DMS153 treated with DMSO at 0.1 percent for 48 hours (cell line): ENCODE results near the gene LYL1.

ENCODE experiments used
- DNase-seq: peaks from one replicate; lab custom pipeline; 2025; ENCODE audit not compliant: unreplicated experiment; lab: John Stamatoyannopoulos, UW

LYL1 gene

DNA sequence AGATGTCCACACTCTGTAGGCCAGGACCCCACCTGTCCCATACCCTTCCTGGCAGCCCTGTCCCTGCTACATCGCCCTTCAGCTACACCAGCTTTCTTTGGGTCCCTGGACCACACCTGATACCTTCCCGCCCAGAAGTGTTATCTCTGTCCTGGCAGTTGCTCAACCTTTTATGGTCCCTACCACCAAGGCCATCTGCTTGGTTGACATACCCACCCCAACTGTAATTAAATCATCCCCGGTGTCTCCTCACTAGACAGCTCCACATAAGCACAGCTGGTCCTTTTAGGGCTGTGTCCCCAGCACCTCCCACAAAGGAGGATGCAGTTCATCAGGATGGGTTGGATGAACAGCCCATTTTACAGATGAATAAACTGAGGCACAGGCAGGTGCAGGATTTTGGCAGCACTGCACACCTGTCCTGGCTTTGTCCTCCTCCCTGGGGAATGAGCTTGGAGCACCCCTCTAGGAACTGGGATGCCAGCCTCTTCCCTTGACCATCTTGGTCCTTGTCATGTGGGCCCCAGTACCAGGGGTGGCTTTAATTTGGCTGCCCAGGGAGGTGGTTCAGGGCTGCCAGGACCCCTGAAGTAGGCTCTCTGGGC is 28.3 kb upstream of the LYL1 start:
- DNase-seq = no peak

DNA sequence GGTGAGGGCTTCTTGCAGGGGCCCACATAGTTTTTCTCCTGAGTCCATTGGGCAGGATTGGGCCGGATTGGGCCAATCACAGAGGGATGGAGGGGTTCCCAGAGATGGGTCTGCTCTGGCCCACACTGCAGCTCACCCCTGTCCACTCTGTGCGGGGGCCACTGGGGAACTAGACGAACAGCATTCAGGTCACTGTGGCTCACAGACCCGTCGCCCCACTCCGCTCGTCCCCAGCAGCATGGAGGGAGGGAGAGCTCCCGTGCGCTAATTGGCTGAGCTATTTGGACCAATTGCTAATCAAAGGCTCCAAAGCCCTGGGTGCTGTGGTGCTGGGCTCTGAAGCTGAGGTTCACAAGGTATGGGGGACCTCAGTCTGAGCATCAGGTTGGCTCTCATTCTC is 26.7 kb upstream of the LYL1 start:
- no peak for DNase-seq

DNA sequence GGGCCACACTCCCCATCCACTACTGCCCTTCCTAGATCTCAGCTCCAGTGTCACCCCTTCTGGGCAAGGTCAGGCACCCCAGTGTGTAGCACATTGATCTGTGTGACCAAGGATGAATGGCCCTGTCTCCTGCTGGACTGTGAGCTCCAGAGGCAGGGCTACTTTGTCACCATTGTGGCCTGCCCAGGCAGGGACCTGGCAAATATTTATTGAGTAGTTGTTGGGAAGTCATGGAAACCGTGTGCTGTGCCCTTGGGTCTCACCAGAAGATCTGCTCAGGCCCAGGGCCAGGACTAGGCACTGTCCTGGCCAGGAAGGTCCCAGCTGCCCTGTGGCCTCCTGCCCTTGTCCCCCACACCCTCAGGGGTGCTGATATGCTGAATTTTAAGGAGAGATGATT is 25.9 kb upstream of the LYL1 start:
- DNase-seq = no peak

DNA sequence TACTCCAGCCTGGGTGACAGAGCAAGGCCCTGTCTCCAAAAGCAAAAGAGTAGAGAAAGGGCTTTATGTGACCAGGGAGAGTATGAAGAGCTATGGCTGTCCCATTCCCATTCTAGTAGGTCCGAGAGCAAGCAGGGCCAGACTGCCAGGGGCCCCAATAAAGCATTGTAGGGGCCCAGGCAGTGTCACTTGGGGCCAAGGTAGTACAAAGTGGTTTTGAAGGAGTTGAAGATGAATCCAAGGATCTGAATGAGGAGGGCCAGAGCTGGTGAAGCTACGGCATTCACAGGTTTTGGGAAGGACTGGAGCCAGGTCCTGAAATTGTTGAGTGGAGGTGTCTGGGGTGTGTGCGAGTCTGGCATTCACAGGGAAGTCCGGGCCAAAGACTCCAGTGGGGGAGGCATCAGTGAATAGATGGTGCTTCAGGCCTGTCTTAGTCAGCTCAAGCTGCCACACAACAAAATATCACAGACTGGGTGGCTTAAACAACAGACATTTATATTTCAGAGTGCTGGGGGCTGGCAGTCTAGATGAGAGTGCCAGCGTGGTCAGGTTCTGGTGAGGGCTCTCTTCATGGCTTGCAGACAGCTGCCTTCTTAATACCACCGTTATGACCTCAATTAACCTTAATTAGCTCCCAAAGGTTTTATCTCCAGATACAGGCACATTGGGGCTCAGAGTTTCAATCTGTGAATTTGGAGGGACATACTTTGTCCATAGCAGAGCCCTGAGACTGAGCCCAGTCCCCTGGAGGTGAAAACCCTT is 25.3 kb upstream of the LYL1 start:
- DNase-seq = no peak

DNA sequence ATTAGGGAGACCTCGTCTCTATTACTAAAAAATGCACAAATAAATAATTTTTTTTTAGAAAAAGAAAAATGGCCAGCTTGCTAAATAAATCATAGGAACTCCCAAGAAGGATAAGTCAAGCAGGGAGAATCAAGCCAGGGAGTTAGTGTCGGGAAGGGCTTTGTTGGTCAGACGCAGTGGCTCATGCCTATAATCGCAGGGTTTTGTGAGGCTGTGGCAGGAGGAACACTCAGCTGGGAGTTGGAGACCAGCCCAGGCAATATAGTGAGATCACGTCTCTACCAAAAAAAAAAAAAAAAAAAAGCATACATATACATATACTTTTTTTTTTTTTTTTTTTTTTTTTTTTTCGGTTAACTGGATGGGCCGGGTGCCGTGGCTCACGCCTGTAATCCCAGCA is 24.4 kb upstream of the LYL1 start:
- no peak for DNase-seq

DNA sequence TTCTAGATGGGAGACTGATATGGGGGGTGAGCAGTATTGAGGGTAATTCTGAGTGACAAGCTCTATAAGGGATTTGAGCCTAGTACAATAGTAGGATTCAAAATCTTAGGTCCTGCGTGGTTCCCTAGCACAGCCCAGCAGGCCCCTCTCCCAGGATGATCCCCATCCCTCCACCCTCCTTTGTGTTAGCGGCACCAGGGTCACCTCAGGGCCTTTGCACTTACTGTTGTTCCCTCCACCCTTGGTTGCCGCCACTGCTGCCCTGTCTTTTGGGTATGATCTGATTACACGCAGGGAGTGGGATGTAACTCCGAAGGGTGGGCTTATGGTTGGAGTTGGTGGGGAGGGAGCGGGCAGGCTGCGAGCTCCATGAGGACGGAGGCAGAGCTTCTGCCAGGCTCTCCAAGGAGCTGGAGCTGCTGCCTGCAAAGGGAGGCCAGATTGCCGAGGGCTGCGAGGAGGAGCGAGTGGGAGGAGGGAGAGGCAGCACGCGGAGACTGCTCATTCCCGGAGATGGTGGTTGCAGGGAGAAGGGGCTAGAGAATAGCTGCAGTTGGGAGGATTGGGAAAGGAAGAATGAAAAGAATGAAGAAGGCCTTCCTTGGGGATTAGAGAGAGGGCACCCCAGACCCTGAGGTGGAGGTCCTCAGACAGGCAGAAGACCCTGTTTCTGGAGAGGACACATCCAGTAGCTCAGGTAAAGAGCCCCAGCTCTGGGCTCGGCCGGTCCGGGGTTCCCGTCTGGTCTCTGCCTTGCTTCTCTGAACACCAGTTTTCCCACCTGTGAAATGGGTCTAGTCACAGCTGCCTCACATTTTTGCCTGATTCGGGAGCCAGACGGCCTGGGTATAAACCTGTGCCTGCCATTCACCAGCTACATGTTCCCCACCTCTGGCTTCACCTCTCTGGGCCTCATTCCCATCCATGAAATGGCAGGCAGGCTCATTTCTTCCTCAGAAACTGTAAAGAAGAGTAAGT is 20.6 kb upstream of the LYL1 start:
- DNase-seq = no peak

DNA sequence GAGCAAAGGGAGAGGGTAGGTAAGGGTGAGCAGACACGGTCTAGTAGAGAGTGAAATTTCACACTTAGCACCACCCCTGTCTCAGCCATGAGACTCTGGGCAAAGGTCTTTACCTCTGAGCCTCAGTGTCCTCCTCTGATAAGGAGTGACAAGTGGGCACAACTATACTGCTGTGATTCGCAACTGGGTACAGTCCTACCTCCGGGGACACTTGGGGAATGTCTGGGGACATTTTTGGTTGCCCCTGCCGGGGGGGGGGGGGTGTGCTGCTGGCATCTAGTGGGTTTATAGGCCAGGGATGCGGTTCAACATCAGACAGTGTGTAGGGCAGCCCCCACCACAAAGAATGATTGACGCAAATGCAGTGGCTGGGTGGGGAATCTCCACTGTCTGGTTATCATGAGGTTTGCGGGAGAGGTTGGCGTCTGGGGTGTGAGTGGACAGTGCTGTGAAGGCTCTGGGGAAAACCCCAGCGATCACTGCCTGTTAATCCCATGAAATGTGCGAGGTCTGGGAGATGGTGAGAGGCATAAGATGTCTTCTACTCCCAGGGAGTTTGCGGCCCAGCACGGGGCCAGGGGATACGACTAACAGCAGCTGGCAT is 19.7 kb upstream of the LYL1 start:
- DNase-seq = no peak

DNA sequence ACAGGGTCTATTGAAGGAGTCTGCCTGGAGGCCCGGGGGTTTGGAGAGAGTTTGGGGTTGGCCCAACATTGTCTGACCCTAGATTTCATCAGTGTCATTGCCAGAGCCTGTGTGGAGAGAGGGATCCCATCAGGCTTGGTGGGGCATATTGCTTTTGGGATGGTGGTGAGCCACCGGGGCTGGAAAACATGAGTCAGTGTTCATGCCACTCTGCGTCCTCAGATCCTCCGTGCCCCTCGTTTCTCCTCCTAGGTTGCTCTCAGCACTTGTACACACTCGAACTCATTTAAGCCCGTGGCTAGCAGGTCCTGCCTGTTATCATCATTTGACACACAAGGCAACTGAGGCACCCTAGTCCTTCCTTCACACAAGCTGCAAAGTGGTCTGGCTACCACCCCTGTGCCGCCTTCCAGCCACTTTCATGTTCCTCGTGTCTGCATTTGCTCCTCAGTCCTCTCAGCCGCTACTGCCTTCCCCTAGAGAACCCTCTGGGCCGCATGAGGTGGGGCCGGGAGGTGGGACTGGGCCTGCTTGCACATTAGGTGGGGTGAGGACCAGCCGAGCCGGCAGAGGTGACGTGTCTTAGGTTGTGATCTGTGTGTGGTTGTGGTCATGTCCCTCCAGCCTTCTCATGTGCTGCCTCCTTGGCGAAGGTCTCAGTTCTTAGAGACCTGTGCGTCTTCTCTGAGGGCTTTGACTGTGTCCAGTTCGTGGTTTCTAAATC is 19.1 kb upstream of the LYL1 start:
- DNase-seq = no peak

DNA sequence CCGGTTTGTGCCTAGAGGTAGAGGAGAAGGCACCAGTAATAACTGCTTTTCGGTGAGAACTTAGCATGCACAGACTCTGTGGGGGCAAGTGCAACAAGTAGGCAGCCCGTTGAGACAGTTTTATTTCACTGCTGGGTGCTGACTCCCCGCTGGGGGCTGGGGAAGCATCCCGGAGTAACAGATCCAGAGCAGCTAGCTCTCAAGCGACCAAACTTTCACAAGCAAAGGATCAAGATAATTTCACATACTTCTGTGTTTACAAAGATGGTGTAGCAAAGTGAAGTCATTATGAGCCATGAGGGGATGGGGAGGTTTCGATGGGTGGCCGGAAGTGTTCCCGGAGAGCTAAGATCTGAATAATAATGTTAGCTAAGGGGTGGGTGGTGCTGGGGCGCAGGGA is 18.2 kb upstream of the LYL1 start:
- no peak for DNase-seq

DNA sequence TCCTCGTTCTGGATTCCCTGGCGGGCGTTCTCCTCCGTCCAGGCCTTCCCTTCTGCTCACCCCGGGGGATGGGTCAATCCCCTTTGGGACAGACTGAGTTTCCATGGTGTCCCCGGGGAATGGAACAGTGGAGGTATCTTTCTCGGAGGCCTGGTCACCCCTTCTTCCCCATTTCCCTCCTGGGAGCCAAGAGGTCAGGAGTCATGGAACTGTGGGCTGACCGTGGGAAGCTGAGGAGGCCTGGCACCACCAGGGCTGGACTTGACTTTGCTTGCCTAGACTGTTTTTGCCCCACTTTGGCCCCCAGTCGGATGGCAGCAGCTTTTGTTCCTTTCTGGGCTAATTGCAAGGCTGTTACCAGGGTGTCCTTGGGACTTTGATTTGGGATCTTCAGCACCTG is 17.4 kb upstream of the LYL1 start:
- DNase-seq = no peak

DNA sequence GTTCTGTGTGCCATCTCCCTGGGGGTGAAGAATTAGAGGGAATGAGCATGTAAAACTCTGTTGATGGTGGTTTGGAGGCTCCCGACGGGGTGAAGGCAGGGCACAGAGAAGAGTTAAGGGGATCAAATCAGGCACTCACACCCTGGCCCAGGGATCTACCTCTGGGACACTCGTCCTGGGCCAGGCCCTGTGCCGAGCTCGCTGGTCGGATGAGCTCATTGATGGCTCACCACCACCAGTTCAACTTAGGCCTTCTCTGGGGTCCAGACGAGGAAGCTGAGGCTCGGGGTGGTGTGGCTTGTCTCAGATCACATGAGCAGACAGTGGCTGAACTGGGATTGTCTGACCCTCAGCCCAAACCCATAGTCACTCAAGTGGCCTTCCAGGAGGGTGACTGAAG is 17.0 kb upstream of the LYL1 start:
- DNase-seq = no peak

DNA sequence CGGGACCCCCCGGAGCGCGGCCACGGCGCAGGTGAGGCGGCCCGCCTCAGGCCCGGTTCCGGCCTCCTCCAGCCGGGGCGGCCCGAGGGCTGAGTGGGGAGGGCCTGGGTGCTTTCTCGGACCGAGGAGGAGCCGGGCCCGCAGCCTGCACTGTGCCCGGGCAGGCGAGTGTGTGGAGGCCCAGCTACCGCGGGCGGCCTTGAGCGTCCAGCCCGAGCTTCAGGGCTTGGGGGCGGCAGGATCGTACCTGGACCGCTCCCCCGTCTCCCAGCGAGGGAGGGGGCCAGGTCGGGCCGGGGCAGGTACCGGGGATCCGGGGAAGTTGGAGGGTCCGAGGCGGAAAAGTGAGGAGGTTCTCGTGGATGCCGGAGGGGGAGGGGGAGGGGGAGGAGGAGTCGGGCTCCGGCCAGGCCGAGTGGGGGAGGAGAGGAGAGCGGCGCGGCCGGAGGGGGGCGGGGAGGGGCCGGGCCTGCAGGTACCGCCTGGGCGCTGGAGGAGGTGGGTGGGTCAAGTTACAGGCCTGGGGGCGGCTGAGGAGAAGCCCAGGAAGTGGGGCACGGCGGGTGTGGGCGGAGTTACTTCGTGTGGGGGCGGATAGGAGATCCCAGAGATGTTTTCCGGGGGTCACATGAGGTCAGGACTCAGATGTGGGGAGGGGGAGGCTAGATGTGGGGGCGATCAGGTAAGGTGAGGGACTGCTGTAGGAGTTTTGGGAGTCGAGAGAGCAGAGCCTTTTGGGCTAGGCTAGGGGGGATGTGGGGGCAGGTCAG is 16.0 kb upstream of the LYL1 start:
- DNase-seq = no peak

DNA sequence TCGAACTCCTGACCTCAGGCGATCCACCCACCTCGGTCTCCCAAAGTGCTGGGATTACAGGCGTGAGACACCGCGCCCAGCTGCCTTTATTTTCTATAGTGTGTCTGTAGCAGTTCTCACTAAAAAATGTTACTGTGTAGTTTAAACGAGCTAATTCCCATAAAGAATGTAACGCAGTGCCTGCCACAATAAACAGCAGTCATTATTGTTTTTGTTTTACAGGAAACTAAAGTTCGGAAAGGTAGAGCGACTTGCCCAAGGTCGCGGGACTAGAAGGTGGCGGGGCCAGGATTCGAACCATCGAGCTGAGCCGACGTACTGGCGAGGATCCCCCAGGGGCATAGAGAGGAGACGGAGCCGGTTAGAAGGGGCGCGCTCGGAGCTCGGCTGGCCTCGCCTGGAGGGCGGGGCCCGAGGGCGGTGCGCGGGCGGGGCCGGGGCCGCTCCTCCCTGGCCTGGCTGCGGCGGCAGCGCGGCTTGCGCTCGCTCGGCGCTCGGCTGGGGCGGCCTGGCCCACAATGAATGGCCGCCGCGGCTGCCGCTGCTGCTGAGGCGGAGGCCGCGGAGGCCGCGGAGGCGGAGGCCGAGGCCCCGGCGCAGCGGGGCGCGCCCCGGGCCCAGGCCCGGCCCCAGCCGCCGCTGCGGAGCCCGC is 15.2 kb upstream of the LYL1 start, which contains the start of gene NACC1:
Gene NACC1 (plus strand): TSS at position 493 of the 652 bp plus-strand sequence. CDS start 16,944 bp downstream, outside the sequence.
- DNase-seq = peak; percentile 92

DNA sequence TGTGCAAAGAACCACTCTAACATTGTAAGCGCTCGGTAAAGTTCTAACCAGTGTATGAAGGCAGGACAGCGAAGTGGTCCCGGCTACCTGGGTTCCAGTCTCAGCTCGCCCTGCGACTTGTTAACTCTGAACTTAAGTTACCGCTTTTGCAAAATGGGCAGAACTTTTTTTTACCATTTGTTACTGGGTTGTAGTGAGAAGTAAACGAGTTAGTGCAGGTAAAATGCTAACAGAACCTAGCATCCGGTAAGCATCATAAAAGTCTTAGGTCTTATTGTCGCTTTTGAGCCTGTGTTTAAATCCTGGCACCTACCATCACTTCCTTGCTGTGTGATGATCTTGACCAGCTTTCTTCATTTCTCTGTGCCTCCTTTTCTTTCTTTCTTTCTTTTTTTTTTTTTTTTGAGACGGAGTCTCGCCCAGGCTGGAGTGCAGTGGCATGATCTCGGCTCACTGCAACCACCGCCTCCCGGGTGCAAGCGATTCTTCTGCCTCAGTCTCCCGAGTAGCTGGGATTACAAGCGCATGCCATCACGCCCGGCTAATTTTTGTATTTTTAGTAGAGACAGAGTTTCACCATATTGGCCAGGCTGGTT is 14.6 kb upstream of the LYL1 start:
- DNase-seq = no peak

DNA sequence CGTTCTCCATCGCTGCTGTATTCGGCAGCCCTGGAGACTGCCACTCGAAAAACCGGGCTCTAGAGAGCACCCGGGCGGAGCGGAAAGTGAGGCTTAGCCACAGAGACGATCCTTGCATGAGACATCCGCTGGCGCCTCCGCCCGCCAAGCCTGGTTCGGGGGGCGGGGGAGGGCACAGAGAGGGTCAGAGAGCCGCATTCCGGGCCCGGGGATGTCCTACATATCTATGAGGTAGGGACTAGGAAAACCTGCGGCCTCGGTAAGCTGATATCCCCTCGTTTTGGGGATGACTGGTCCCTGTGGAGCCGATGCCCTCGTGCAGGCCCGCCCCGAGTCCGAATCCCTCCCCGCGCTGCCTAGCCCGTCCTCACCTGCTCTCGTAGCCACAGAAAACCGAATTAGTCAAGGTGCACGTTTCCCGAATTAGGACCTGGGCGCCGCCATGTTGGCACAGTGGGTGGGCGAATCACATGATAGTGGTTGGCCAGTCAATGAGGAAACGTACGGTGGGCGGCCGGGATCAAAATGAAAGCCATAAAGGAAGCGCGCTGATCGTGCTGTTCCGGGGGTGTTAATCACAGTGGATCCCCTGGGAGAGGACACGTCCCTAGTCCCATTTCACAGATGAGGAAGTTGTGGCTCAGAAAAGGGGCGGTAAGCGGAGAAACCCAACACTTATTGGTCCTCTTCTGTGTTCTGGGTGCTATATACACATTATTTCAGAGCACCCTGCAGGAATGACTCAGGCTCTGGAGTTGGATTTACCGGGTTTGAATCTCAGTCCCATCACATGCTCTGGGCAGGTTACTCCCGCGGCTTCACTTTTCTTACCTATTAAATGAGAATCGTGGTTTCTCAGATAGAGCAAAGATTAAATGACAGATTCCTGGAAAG is 13.9 kb upstream of the LYL1 start, which contains the start of gene TRMT1:
Gene TRMT1 (minus strand): TSS at position 459 of the 894 bp plus-strand sequence. CDS start 341 bp downstream, at position 118.
- DNase-seq = peak; percentile 76

DNA sequence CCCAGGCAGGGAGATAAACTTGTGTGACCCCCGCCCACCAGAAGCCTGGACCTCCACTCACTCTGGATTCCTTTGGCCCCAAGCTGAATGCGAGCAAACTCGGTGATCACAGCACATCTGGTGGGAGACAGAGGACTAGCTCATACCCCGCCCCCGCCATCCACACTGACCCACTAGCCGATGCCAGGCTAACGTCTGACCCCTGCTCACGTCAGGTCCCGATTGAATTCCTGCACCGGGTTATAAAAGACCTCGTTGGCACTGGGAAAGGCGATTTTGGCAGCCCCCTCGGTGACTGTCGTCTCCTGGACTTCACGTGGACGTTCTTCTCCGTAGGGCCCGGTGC is 13.3 kb upstream of the LYL1 start:
- no peak for DNase-seq

DNA sequence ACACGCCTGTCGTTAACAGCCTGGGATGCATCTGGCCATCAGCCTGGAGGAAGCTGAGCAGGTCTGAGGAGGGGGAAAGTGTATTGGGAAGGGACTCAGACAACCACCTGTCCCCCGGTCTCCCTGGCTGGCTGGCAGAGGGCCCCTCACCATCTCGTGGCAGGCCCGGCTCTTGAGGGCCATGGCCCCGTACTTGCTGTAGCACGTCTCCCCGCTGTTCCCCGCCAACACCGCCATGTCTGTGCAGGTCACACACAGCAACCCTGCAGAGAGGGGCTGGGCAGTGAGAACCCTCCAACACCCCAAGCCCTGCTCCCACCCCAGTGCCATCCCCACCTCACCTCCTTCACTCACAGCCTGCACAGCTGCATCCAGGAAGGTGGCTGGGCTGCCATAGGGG is 9.9 kb upstream of the LYL1 start:
- DNase-seq = no peak

DNA sequence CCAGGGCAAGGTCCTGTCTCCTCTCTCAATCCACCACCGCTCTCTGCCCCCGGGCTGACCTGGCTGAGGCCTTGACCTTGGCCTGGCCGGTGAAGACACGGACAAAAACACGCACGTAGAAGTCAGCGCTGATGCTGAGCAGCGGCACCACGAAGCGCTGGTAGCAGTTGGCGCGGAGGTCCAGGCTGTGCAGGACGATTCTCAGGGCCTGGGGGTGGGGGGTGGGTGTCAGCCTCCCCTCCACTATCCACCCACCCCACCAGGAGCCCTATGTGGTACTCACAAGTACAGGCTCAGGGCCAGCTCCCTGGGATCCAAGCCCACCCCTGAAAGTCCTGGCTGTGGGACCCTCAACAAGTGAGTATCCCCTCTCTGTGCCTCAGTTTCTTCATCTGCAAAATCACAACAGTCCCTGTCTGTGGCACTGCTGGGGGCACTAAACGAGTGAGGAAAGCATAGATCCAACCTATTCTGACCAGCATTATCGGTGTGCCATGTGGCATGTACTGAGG is 7.5 kb upstream of the LYL1 start:
- DNase-seq = no peak
